Naive thymus-derived CD4-positive, alpha-beta T cell (primary cell): ENCODE results near the gene DGKI. TPM values are rescaled to one million over a fixed set of nuclear protein-coding genes. Genes with fewer than 3 reads are reported as not detected.

Experiments used
- ATAC-seq: fragments of 150-1000 bp; cut with Tn5 transposase; 2 replicates; pipeline ENCODE4 v1.10.0; 2021; ENCODE audit warnings: mild to moderate bottlenecking, moderate library complexity
- CTCF ChIA-PET: fragments of 350-600 bp; sonication (Branson Sonifier 250); formaldehyde crosslinking; loops from one replicate; lab custom pipeline; 2021; ENCODE audit warnings: antibody characterized with exemption; lab: Charles Lee
- POLR2A ChIA-PET: fragments of 350-600 bp; sonication (Branson Sonifier 250); formaldehyde crosslinking; loops from one replicate; lab custom pipeline; 2021; ENCODE audit warnings: antibody characterized with exemption, inconsistent platforms; lab: Charles Lee
- DNase-seq, 9 donors: peaks; one replicate each; pipeline versions ENCODE4 v3.0.0 to v3.0.0-alpha.2; 2020 to 2022; ENCODE audit warnings: mixed read lengths in 1 of 9
- H3K27ac ChIP-seq: one replicate; pipeline ENCODE4 v1.7.0; 2013; ENCODE audit warnings: mild to moderate bottlenecking, low read depth, low read length, moderate library complexity
- H3K27me3 ChIP-seq, 2 donors: one replicate each; pipeline ENCODE4 v1.7.0; 2013; ENCODE audit warnings: low read length in 2 of 2, mild to moderate bottlenecking in 2 of 2, moderate library complexity in 2 of 2; ENCODE audit not compliant: control insufficient read depth in 2 of 2, insufficient read depth in 2 of 2
- H3K36me3 ChIP-seq, 3 experiments: 1 replicate in 2 of 3; 2 replicates in 1 of 3; pipeline ENCODE4 v1.7.0; 2013; ENCODE audit warnings: low read length in 3 of 3, mild to moderate bottlenecking in 3 of 3, moderate library complexity in 1 of 3; ENCODE audit not compliant: insufficient read depth in 3 of 3, control insufficient read depth in 2 of 3
- H3K4me1 ChIP-seq, 2 donors: one replicate each; pipeline ENCODE4 v1.7.0; 2013; ENCODE audit warnings: low read length in 2 of 2, mild to moderate bottlenecking in 2 of 2, moderate library complexity in 1 of 2; ENCODE audit not compliant: control insufficient read depth in 2 of 2, insufficient read depth in 2 of 2
- H3K4me3 ChIP-seq: 2 replicates; pipeline ENCODE4 v1.7.0; 2013; ENCODE audit warnings: mild to moderate bottlenecking, low read length
- H3K9me3 ChIP-seq, 3 experiments: 1 replicate in 2 of 3; 2 replicates in 1 of 3; pipeline ENCODE4 v1.7.0; 2013; ENCODE audit warnings: low read length in 3 of 3; ENCODE audit not compliant: control insufficient read depth in 2 of 3
- H3K27ac Mint-ChIP-seq, 9 donors: one replicate each; pipeline ENCODE4 v1.8.0; 2020 to 2022; ENCODE audit warnings: mixed read lengths in 9 of 9, mild to moderate bottlenecking in 8 of 9, moderate library complexity in 5 of 9, inconsistent platforms in 2 of 9
- H3K27me3 Mint-ChIP-seq, 5 donors: one replicate each; pipeline ENCODE4 v1.8.0; 2021 to 2022; ENCODE audit warnings: mixed read lengths in 5 of 5, mild to moderate bottlenecking in 1 of 5
- H3K36me3 Mint-ChIP-seq, 5 donors: one replicate each; pipeline ENCODE4 v1.8.0; 2020 to 2022; ENCODE audit warnings: mixed read lengths in 5 of 5, mild to moderate bottlenecking in 3 of 5, inconsistent platforms in 1 of 5
- H3K4me1 Mint-ChIP-seq, 7 donors: one replicate each; pipeline ENCODE4 v1.8.0; 2020 to 2022; ENCODE audit warnings: mixed read lengths in 7 of 7, mild to moderate bottlenecking in 3 of 7, inconsistent platforms in 1 of 7
- H3K4me3 Mint-ChIP-seq, 10 donors: one replicate each; pipeline ENCODE4 v1.8.0; 2020 to 2022; ENCODE audit warnings: mild to moderate bottlenecking in 10 of 10, mixed read lengths in 10 of 10, moderate library complexity in 6 of 10, inconsistent platforms in 2 of 10
- H3K9me3 Mint-ChIP-seq, 11 donors: one replicate each; pipeline ENCODE4 v1.8.0; 2020 to 2022; ENCODE audit warnings: mixed read lengths in 11 of 11, mild to moderate bottlenecking in 4 of 11, inconsistent platforms in 1 of 11, moderate library complexity in 1 of 11
- intact Hi-C, 2 donors: fragments of 100-400 bp; cut with micrococcal nuclease; formaldehyde crosslinking; loops; one replicate each; pipeline ENCODE4 v1.15.1; 2023
- polyA plus RNA-seq, 2 donors: library from polyadenylated mRNA; unstranded; fragments of 300-500 nt; fragmentation: Illumina TruSeq; gene quantifications; one replicate each; pipeline ENCODE4 v1.2.3, GENCODE V29; 2021
- total RNA-seq, 6 experiments: library from RNA in 5 of 6; stranded (reverse) in 5 of 6; gene quantifications; 1 replicate in 5 of 6; 2 replicates in 1 of 6; pipeline ENCODE4 v1.2.3 and lab custom pipeline; 2021 to 2026

DGKI gene
- total and polyA plus RNA-seq, 7 experiments from 2014 or later: 1.3 TPM; not detected in 6

- CTCF ChIA-PET: no interaction called here
- H3K4me1 Mint-ChIP-seq: peaks cover 0 to 3% (median 0%) of the 10 kb centered on the region in 7 donors
- peaks cover 19 to 73% (median 58%) of the 10 kb centered on the region in 5 donors for H3K36me3 Mint-ChIP-seq
- POLR2A ChIA-PET: interaction anchor here (0.8 kb wide), 1 partner anchor 802 kb away, joined by 4 read pairs; no protein-coding TSS in a partner anchor
- H3K27ac Mint-ChIP-seq: no peak overlapping the region
- intact Hi-C loops: no loop called here
- Histone ChIP-seq H3K36me3 (no peaks in the 10 kb centered on the region), H3K27me3 (no peaks in the 10 kb centered on the region), H3K4me3 (no peak overlapping the region), H3K4me1 (no peaks in the 10 kb centered on the region), H3K9me3 (peaks cover 0 to 4% (median 0%) of the 10 kb centered on the region in 3 experiments), H3K27ac (no peak overlapping the region)
- no peaks in the 10 kb centered on the region for H3K27me3 Mint-ChIP-seq
- peaks cover 3 to 29% (median 12%) of the 10 kb centered on the region in 11 donors for H3K9me3 Mint-ChIP-seq
- ATAC-seq (no peak), DNase-seq (no peak)
- H3K4me3 Mint-ChIP-seq: no peak overlapping the region
These were observed 19.0 kb upstream of the DGKI start for GRCh38 chr7:137865764-137866163.

GRCh38 chr7:137862964-137863363, 16.2 kb upstream of the DGKI start:
- ATAC-seq (no peak), DNase-seq (no peak)
- Histone ChIP-seq H3K4me3 (no peak overlapping the region), H3K9me3 (peaks cover 0 to 4% (median 0%) of the 10 kb centered on the region in 3 experiments), H3K27ac (no peak overlapping the region), H3K36me3 (no peaks in the 10 kb centered on the region), H3K4me1 (no peaks in the 10 kb centered on the region), H3K27me3 (no peaks in the 10 kb centered on the region)
- CTCF ChIA-PET: no interaction called here
- H3K27me3 Mint-ChIP-seq: no peaks in the 10 kb centered on the region
- no peak overlapping the region for H3K27ac Mint-ChIP-seq
- H3K4me1 Mint-ChIP-seq: no peaks in the 10 kb centered on the region
- intact Hi-C loops: no loop called here
- peaks cover 3 to 27% (median 11%) of the 10 kb centered on the region in 11 donors for H3K9me3 Mint-ChIP-seq
- POLR2A ChIA-PET: no interaction called here
- H3K36me3 Mint-ChIP-seq: peaks cover 17 to 55% (median 45%) of the 10 kb centered on the region in 5 donors
- no peak overlapping the region for H3K4me3 Mint-ChIP-seq

DNA sequence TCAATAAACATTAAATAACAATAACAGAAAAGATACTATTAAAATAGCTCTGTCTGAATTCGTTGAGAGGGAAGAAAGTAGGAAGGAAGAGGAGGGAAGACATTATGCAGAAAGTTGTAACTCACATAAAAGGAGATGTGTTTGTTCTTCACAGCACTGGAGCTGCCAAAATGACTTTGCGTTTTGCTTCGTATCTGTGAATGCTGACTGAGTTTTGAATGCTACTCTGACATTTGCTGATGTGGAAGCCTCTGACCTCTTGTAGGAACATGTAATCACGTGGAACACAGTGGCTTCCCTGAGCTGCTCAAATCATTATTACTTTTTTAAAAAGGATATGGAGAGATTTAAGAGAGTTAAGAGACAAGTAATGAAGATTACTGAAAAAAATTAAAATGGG, 15.6 kb upstream of the DGKI start:
- intact Hi-C loops: no loop called here
- Histone ChIP-seq H3K27ac (no peak overlapping the region), H3K4me1 (no peaks in the 10 kb centered on the region), H3K4me3 (no peak overlapping the region), H3K36me3 (no peaks in the 10 kb centered on the region), H3K27me3 (no peaks in the 10 kb centered on the region), H3K9me3 (peaks cover 0 to 4% (median 0%) of the 10 kb centered on the region in 3 experiments)
- no peaks in the 10 kb centered on the region for H3K27me3 Mint-ChIP-seq
- no peak for ATAC-seq
- no peak overlapping the region for H3K4me3 Mint-ChIP-seq
- no peak for DNase-seq
- H3K4me1 Mint-ChIP-seq: no peaks in the 10 kb centered on the region
- peaks cover 12 to 49% (median 39%) of the 10 kb centered on the region in 5 donors for H3K36me3 Mint-ChIP-seq
- ChIA-PET POLR2A (no interaction called here), CTCF (no interaction called here)
- peaks cover under 1 to 22% (median 11%) of the 10 kb centered on the region in 11 donors for H3K9me3 Mint-ChIP-seq
- H3K27ac Mint-ChIP-seq: no peak overlapping the region

GRCh38 chr7:137860542-137860941, 13.8 kb upstream of the DGKI start:
- Mint-ChIP-seq H3K27ac (no peak overlapping the region), H3K4me3 (no peak overlapping the region), H3K36me3 (peaks cover 7 to 38% (median 24%) of the 10 kb centered on the region in 5 donors), H3K27me3 (no peaks in the 10 kb centered on the region), H3K4me1 (no peaks in the 10 kb centered on the region), H3K9me3 (peaks cover 0 to 4% (median 3%) of the 10 kb centered on the region in 11 donors)
- intact Hi-C loops: no loop called here
- ChIA-PET POLR2A (no interaction called here), CTCF (no interaction called here)
- Histone ChIP-seq H3K27me3 (no peaks in the 10 kb centered on the region), H3K36me3 (no peaks in the 10 kb centered on the region), H3K4me1 (no peaks in the 10 kb centered on the region), H3K9me3 (no peaks in the 10 kb centered on the region), H3K4me3 (no peak overlapping the region), H3K27ac (no peak overlapping the region)
- ATAC-seq (no peak), DNase-seq (no peak)

- no peak overlapping the region for H3K4me3 Mint-ChIP-seq
- peaks cover 0 to 1% (median 0%) of the 10 kb centered on the region in 7 donors for H3K4me1 Mint-ChIP-seq
- Histone ChIP-seq H3K36me3 (no peaks in the 10 kb centered on the region), H3K27me3 (no peaks in the 10 kb centered on the region), H3K27ac (no peak overlapping the region), H3K4me3 (no peak overlapping the region), H3K9me3 (no peaks in the 10 kb centered on the region), H3K4me1 (no peaks in the 10 kb centered on the region)
- H3K36me3 Mint-ChIP-seq: peaks cover 0 to 9% (median 4%) of the 10 kb centered on the region in 5 donors
- no peak for ATAC-seq
- no peak overlapping the region for H3K27ac Mint-ChIP-seq
- peaks cover 0 to 5% (median 0%) of the 10 kb centered on the region in 11 donors for H3K9me3 Mint-ChIP-seq
- ChIA-PET POLR2A (no interaction called here), CTCF (no interaction called here)
- H3K27me3 Mint-ChIP-seq: peaks cover 21 to 30% (median 23%) of the 10 kb centered on the region in 5 donors
- no peak for DNase-seq
- intact Hi-C loops: no loop called here
These were observed 6.3 kb upstream of the DGKI start for GRCh38 chr7:137853053-137853452.

GRCh38 chr7:137852108-137852507, 5.3 kb upstream of the DGKI start:
- intact Hi-C loops: no loop called here
- Histone ChIP-seq H3K4me1 (no peaks in the 10 kb centered on the region), H3K4me3 (no peak overlapping the region), H3K27ac (no peak overlapping the region), H3K27me3 (no peaks in the 10 kb centered on the region), H3K36me3 (no peaks in the 10 kb centered on the region), H3K9me3 (no peaks in the 10 kb centered on the region)
- Mint-ChIP-seq H3K4me3 (no peak overlapping the region), H3K27me3 (peaks cover 26 to 39% (median 32%) of the 10 kb centered on the region in 5 donors), H3K4me1 (peaks cover 0 to 7% (median 0%) of the 10 kb centered on the region in 7 donors), H3K27ac (no peak overlapping the region), H3K9me3 (peaks cover 0 to 5% (median 0%) of the 10 kb centered on the region in 11 donors), H3K36me3 (peaks cover 0 to 9% (median 4%) of the 10 kb centered on the region in 5 donors)
- ChIA-PET POLR2A (interaction anchor here (0.6 kb wide), 1 partner anchor 111 kb away, joined by 6 read pairs; no protein-coding TSS in a partner anchor), CTCF (no interaction called here)
- DNase-seq: no peak
- ATAC-seq: no peak
